T-helper 9 cell (primary cell): ENCODE results near the gene CD160.
"Not testable (repeated sequence)": the region's sequence is repeated elsewhere in the genome, so short reads cannot be mapped to it uniquely, and the experiment has no call there.

Experiments used
- DNase-seq: peaks from one replicate; pipeline ENCODE4 v3.0.0-alpha.2; 2020

CD160 gene

DNA sequence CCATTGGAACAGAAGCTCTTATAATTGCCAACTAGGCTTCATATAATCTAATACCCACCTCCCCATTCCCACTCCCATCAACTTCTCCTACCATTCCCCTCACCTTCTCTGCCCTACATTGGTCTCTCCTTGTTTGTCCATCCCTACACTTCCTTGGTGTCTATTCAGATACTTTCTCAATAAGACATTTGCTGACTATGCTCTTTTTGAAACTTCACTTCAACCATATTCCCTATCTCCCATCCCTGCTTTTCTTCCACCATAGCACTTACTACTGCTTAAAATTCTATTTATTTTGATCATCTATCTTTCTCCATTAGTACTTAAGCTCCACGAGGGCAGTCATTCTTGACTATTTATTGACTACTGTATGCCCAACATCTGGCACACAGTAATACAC lies 40.4 kb downstream of the CD160 start:
- no peak for DNase-seq

- not testable (repeated sequence) for DNase-seq
Measured at GRCh38 chr1:145760395-145760949, 41.2 kb downstream of the CD160 start.

GRCh38 chr1:145761498-145761897 lies 42.2 kb downstream of the CD160 start:
- not testable (repeated sequence) for DNase-seq

- DNase-seq, result not testable (repeated sequence)
Measured at GRCh38 chr1:145762001-145762400, 42.7 kb downstream of the CD160 start.

DNA sequence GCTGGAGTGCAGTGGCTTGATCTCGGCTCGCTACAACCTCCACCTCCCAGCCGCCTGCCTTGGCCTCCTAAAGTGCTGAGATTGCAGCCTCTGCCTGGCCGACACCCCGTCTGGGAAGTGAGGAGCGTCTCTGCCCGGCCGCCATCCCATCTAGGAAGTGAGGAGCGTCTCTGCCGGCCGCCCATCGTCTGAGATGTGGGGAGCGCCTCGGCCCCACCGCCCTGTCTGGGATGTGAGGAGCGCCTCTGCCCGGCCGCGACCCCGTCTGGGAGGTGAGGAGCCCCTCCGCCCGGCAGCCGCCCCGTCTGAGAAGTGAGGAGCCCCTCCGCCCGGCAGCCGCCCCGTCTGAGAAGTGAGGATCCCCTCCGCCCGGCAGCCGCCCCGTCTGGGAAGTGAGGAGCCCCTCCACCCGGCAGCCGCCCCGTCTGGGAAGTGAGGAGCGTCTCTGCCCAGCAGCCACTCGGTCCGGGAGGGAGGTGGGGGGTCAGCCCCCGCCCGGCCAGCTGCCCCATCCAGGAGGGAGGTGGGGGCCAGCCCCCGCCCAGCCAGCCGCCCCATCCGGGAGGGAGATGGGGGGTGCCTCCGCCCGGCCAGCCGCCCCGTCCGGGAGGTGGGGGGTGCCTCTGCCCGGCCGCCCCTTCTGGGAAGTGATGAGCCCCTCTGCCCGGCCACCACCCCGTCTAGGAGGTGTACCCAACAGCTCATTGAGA lies 45.1 kb downstream of the CD160 start:
- not testable (repeated sequence) for DNase-seq

DNA sequence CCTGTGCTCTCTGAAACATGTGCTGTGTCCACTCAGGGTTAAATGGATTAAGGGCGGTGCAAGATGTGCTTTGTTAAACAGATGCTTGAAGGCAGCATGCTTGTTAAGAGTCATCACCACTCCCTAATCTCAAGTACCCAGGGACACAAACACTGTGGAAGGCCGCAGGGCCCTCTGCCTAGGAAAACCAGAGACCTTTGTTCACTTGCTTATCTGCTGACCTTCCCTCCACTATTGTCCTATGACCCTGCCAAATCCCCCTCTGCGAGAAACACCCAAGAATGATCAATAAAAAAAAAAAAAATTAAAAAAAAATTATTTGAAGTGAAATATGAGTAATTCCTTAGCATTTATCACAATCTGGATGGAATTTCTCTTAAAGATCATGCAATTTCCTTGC lies 45.8 kb downstream of the CD160 start:
- DNase-seq, result not testable (repeated sequence)

GRCh38 chr1:145765585-145766360 lies 46.5 kb downstream of the CD160 start:
- DNase-seq, result not testable (repeated sequence)

- not testable (repeated sequence) for DNase-seq
Measured at GRCh38 chr1:145766926-145767325, 47.6 kb downstream of the CD160 start.

GRCh38 chr1:145768004-145768403 lies 48.7 kb downstream of the CD160 start:
- not testable (repeated sequence) for DNase-seq

GRCh38 chr1:145771056-145771455 lies 51.8 kb downstream of the CD160 start:
- no peak for DNase-seq

GRCh38 chr1:145773423-145773822 lies 54.1 kb downstream of the CD160 start:
- DNase-seq, result no peak

- DNase-seq, result no peak
Measured at GRCh38 chr1:145777357-145778145, 58.3 kb downstream of the CD160 start.

GRCh38 chr1:145778146-145778540 lies 58.8 kb downstream of the CD160 start:
- DNase-seq, result no peak

- DNase-seq, result no peak
Measured at GRCh38 chr1:145782272-145783099, 63.2 kb downstream of the CD160 start.

GRCh38 chr1:145784409-145784808 lies 65.1 kb downstream of the CD160 start:
- DNase-seq, result no peak

DNA sequence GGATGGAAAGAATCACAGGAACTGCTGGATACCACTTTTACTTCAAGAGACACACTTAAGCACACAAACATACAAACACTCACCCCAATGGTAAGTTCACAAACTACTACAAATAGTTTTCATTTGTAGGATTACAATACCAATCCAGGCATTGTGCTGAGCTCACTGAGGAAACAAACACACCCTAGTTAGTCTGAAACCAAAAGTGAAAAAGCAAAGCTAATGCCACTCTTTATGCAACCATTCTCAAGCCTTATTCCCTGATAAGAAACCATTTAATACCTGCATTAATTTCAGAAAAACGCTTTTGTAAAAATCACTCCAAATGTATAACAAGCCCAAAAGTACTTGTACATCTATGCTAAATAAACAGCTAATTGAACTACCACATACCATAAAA lies 66.2 kb downstream of the CD160 start:
- no peak for DNase-seq

GRCh38 chr1:145786271-145786670 lies 67.0 kb downstream of the CD160 start:
- DNase-seq, result no peak

GRCh38 chr1:145788580-145788979 lies 69.3 kb downstream of the CD160 start:
- DNase-seq, result no peak
